ENCODE measurements around the gene ALDH1A2. TPM values are rescaled to one million over a fixed set of nuclear protein-coding genes. Genes with fewer than 3 reads are reported as not detected.
A peak's percentile ranks its signal among the peaks of the same experiment; 100 is the strongest.
"Not testable (repeated sequence)": the region's sequence is repeated elsewhere in the genome, so short reads cannot be mapped to it uniquely, and the experiment has no call there.

The ALDH1A2 gene
- 0.59 TPM for polyA plus RNA-seq (2012; ENCODE audit: insufficient read depth, insufficient read length, low read depth)

DNA sequence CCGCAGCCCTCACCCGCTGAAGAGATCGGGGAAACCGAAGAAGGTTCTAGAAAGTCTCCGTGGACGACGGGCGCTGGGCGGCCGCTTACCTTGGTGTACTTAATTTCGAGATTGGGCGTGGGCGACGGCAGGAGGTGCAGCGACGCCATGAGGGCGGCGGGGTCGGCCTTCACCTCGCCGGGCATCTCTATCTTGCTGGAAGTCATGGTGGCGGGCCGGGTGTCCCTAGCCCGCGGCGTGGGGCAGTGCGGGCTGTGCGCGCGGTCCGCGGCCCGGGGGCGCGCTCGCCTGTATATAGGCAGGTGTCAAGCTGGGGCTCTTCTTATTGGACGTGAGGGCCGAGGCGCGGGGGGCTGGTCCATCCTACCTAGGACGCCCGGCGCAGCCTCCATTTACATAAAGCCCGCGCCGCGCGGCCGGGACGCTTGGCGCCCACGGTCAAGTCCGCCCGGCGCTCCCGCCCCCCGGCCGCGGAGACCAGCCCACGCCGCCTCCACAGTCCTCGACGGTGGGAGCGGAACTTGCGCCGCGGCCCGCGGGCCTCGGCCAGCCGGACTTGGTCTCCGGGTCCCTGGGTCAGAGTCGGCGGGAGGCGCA is at the start of gene ALDH1A2:
Gene ALDH1A2 (minus strand): TSS at position 267 of the 597 bp plus-strand sequence. CDS start 61 bp downstream, at position 206.
- DNase-seq: peak; percentile 13
- TF ChIP-seq, protein P1, sequence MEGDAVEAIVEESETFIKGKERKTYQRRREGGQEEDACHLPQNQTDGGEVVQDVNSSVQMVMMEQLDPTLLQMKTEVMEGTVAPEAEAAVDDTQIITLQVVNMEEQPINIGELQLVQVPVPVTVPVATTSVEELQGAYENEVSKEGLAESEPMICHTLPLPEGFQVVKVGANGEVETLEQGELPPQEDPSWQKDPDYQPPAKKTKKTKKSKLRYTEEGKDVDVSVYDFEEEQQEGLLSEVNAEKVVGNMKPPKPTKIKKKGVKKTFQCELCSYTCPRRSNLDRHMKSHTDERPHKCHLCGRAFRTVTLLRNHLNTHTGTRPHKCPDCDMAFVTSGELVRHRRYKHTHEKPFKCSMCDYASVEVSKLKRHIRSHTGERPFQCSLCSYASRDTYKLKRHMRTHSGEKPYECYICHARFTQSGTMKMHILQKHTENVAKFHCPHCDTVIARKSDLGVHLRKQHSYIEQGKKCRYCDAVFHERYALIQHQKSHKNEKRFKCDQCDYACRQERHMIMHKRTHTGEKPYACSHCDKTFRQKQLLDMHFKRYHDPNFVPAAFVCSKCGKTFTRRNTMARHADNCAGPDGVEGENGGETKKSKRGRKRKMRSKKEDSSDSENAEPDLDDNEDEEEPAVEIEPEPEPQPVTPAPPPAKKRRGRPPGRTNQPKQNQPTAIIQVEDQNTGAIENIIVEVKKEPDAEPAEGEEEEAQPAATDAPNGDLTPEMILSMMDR (IDR thresholded peaks at IDR 0.05; ENCODE audit: low read depth, low read length): no peak
- Histone ChIP-seq H3K4me1 (no peaks in the 10 kb centered on the region; the same call in 1 of the 2 replicates), H3K4me3 (ENCODE audit: low read depth, low read length) (peak within 1 kb of the TSS; percentile 49), H3K27me3 (peaks cover 62% of the 10 kb centered on the region), H3K9me3 (no peaks in the 10 kb centered on the region; the same call in 1 of the 2 replicates), H3K36me3 (no peaks in the 10 kb centered on the region)

DNA sequence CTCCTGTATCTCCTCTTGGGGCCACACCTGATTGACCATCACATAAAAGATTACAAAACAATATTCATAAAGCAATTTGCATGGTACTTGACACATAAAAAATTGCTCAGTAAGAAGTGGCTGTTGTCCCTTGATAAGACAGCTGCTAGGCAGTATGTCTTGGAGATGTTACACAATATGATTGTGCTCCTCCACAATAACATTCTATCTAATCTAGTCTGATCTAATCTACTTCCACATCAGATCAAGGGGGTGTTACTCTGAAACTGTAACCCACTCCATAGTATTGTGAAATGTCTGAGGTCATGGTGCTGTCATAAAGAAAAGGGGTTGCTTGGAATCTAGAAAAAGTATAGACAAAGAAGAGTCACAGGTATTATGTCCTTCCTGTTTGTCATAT is 49.3 kb upstream of the ALDH1A2 start:
- DNase-seq: no peak
- Histone ChIP-seq H3K9me3 (no peaks in the 10 kb centered on the region), H3K36me3 (no peaks in the 10 kb centered on the region), H3K4me3 (ENCODE audit: low read depth, low read length) (no peak overlapping the region), H3K27me3 (no peaks in the 10 kb centered on the region), H3K4me1 (no peaks in the 10 kb centered on the region; the same call in 1 of the 2 replicates)
- TF ChIP-seq, protein P1 (IDR thresholded peaks at IDR 0.05; ENCODE audit: low read depth, low read length): no peak

DNA sequence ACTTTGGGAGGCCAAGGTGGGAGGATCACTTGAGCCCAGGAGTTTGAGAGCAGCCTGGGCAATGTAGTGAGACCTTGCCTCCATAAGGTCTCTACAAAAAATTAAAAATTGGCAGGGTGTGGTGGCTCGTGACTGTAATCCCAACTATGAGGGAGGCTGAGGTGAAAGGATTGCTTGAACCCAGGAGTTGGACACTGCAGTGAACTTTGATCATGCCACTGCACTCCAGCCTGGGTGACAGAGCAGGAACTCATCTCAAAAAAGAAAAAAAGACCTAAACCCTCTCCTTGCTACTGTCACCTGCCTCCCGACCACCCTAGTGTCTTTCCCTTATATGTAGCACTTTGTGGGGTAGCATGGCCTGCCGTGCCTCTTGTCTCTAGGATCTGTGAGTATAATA is 48.9 kb upstream of the ALDH1A2 start:
- Histone ChIP-seq H3K4me1 (no peaks in the 10 kb centered on the region; the same call in 1 of the 2 replicates), H3K36me3 (no peaks in the 10 kb centered on the region), H3K4me3 (ENCODE audit: low read depth, low read length) (no peak overlapping the region), H3K27me3 (no peaks in the 10 kb centered on the region), H3K9me3 (no peaks in the 10 kb centered on the region)
- no peak for DNase-seq
- TF ChIP-seq, protein P1 (IDR thresholded peaks at IDR 0.05; ENCODE audit: low read depth, low read length): no peak

DNA sequence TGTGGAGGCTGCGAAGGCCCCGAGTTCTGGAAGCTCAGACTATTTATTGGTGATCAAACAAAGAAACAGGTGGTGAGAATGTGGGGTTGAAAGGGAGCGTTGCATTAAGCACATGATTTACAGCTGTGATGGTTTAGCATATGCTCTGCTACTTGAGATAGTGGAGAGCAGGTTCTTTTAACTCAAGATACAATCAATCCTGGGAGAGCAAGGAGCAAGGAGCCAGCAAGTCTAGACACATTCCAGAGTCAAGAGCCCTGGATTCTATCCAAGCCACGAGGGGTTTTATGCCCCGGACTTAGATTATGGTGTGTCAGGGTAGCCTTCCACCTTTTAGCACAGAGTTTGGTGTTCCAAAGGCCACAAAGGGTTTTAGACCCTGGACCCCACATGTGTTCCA is 47.8 kb upstream of the ALDH1A2 start:
- not testable (repeated sequence) for H3K4me3 ChIP-seq (ENCODE audit: low read depth, low read length); H3K4me1 ChIP-seq; H3K9me3 ChIP-seq; H3K27me3 ChIP-seq; H3K36me3 ChIP-seq
- peak; percentile 8 for DNase-seq

DNA sequence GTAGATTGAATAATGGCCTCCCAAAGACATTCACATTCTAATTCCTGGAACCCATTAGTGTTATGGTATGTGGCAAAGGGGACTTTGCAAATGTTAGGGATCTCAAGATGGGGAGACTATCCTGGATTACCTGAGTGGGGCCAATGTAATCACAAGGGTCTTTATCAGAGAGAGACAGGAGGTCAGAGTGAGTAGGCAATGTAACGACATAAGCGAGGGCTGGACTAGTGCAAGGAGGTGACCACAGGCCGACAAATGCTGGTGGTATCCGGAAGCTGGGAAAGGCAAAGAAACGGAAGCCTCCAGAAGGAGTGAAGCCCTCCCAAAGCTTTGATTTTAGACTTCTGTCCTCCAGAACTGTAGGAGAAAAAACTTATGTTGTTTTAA is 46.2 kb upstream of the ALDH1A2 start:
- TF ChIP-seq, protein P1 (IDR thresholded peaks at IDR 0.05; ENCODE audit: low read depth, low read length): no peak
- no peaks in the 10 kb centered on the region; the same call in 1 of the 2 replicates for H3K4me1 ChIP-seq
- DNase-seq: no peak
- H3K4me3 ChIP-seq (ENCODE audit: low read depth, low read length): no peak overlapping the region
- no peaks in the 10 kb centered on the region for H3K36me3 ChIP-seq
- H3K9me3 ChIP-seq: no peaks in the 10 kb centered on the region
- H3K27me3 ChIP-seq: no peaks in the 10 kb centered on the region

DNA sequence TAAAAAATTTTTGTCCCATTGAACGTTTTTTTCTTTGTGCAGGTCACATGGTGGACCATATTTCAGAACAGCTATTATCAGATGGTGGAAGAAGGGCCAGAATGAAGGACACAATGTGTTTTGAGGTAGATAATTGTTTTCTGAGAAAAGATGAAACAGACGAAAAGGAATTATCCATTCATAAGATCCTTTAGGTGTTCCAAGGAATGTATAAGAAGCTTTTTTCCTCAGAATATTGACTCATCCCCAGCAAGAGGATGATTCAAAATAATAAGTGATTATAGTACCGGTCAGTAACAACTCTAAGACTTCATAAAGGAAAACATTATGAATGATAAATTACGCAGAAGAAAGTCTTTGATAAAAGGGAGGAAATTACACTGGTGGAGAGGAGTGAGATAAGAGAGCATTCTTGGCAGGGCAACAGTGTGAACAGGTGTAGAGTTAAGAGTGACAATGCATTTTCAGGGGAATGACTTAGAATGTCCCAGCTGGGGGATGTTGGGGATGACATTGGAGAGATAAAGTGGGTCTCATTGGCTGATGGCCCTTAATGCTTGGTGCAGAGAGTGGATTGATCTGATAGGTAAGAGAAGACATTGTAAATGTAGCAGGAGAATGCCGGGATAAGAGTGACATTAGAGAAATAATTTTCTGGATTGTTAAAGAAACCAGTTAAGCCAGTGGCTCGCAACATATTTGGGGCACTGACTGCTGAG is 45.6 kb upstream of the ALDH1A2 start:
- DNase-seq: no peak
- Histone ChIP-seq H3K4me1 (no peaks in the 10 kb centered on the region; the same call in 1 of the 2 replicates), H3K36me3 (no peaks in the 10 kb centered on the region), H3K9me3 (no peaks in the 10 kb centered on the region), H3K4me3 (ENCODE audit: low read depth, low read length) (no peak overlapping the region), H3K27me3 (no peaks in the 10 kb centered on the region)
- TF ChIP-seq, protein P1 (IDR thresholded peaks at IDR 0.05; ENCODE audit: low read depth, low read length): no peak
